Colonic mucosa (tissue), 4 donors: ENCODE measurements around the gene TMEM202. TPM values are rescaled to one million over a fixed set of nuclear protein-coding genes. Genes with fewer than 3 reads are reported as not detected.
"Not testable (repeated sequence)": the region's sequence is repeated elsewhere in the genome, so short reads cannot be mapped to it uniquely, and the experiment has no call there.

Experiments used
- DNase-seq: peaks from one replicate; pipeline ENCODE4 v3.0.0-alpha.2; 2020
- H3K27ac ChIP-seq: fragments of 200-600 bp; one replicate; pipeline ENCODE4 v1.8.0; 2021
- H3K27me3 ChIP-seq: fragments of 200-600 bp; one replicate; pipeline ENCODE4 v1.8.0; 2021
- H3K36me3 ChIP-seq: fragments of 200-600 bp; one replicate; pipeline ENCODE4 v1.8.0; 2021
- H3K4me1 ChIP-seq: fragments of 200-600 bp; one replicate; pipeline ENCODE4 v1.8.0; 2021; ENCODE audit warnings: mild to moderate bottlenecking
- H3K4me3 ChIP-seq: fragments of 200-600 bp; one replicate; pipeline ENCODE4 v1.8.0; 2021
- H3K9ac ChIP-seq, 2 donors: one replicate each; pipeline ENCODE4 v1.7.0; 2013; ENCODE audit warnings: control low read depth in 2 of 2, low read depth in 2 of 2, low read length in 2 of 2
- H3K9me3 ChIP-seq: fragments of 200-600 bp; one replicate; pipeline ENCODE4 v1.8.0; 2021
- intact Hi-C: fragments of 100-400 bp; cut with DNase I; formaldehyde crosslinking; loops from one replicate; pipeline ENCODE4 v1.14.1; 2022
- total RNA-seq, 2 donors: library from RNA; stranded (reverse); fragmentation: NEBNext Ultra II Directional in 1 of 2; extraction: Animal tissue kit (Norgen Biotek cat#: 25700) in 1 of 2; gene quantifications; one replicate each; pipeline ENCODE4 v1.2.1, GENCODE V29; 2021
- TF ChIP-seq, protein P1 (sequence below): fragments of 200-600 bp; IDR thresholded peaks from one replicate; pipeline ENCODE4 v1.8.0; 2022; ENCODE audit warnings: antibody characterized with exemption, mild to moderate bottlenecking
- donor health status: healthy.
- donor health status: DM: no; HTN: no; CAD: no.
- donor health status: DM: no; HTN: no; CAD: no.

The TMEM202 gene
- total RNA-seq, 2 donors from 2014 or later, result not detected

DNA sequence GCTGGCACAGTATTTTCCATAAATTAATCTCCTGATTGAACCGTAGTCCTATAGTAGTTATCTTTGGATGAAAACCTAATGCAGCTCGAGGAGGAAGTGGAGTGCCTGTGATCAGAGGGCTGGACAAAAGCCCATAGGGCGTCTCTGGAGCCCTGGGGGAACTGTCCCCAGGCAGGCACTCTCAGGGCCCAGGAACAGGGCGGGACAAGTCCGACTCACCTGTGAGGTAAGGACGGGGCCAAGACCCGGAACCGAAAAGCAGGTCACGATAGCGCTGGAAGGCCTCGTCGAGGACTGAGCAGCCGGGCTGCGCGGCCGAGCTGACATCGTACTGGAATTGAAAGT lies 22.6 kb upstream of the TMEM202 start:
- intact Hi-C loops, result no loop called here
- TF ChIP-seq, protein P1, sequence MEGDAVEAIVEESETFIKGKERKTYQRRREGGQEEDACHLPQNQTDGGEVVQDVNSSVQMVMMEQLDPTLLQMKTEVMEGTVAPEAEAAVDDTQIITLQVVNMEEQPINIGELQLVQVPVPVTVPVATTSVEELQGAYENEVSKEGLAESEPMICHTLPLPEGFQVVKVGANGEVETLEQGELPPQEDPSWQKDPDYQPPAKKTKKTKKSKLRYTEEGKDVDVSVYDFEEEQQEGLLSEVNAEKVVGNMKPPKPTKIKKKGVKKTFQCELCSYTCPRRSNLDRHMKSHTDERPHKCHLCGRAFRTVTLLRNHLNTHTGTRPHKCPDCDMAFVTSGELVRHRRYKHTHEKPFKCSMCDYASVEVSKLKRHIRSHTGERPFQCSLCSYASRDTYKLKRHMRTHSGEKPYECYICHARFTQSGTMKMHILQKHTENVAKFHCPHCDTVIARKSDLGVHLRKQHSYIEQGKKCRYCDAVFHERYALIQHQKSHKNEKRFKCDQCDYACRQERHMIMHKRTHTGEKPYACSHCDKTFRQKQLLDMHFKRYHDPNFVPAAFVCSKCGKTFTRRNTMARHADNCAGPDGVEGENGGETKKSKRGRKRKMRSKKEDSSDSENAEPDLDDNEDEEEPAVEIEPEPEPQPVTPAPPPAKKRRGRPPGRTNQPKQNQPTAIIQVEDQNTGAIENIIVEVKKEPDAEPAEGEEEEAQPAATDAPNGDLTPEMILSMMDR, result no peak
- no peaks in the 10 kb centered on the region for H3K27me3 ChIP-seq
- peaks cover 7% of the 10 kb centered on the region for H3K4me1 ChIP-seq
- H3K9ac ChIP-seq, result peak overlapping the region; percentile 93 to 97
- peak overlapping the region; percentile 89 for H3K27ac ChIP-seq
- peak; percentile 69 for DNase-seq
- peak overlapping the region; percentile 63 for H3K4me3 ChIP-seq
- no peaks in the 10 kb centered on the region for H3K36me3 ChIP-seq
- H3K9me3 ChIP-seq, result no peaks in the 10 kb centered on the region

DNA sequence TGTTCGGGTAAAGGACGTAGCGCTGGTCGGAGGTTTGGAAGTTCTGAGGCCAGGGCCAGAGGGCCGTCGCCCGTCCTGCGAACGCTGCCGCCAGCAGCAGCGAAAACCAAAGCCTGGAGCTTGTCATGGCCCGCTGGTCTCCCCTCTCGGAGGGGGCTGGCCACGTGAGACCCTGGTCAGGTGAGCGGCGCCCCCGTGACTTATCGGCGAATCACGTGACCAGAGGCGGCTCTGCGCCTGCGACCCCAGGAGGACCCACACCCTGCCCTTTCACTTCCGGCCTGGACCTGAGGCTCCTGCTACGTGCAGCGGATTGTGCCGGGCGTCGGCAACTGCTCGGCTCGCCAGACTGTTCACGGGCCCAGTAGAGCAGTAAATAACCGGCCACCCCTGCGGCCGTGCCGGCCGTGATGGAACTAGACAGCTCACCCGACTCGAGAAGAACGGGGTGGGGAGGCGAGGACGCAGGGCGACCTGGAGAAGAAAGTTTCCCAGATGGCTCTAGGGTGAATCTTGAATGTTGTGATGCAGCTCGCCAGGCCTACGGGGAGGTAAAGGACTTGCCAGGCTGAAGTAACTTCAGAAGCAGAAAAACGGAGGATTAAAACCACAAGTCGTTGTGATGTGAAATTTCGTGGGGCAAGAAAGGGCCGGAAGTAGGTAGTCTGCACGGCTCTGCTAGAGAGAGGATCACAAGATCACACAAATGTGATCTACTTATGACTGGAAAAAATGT lies 22.1 kb upstream of the TMEM202 start, which contains the start of gene HEXA:
Gene HEXA, minus strand, starts transcription at position 169 of the 736 bp plus-strand sequence. Its CDS starts 42 bp downstream, at position 127.
- Histone ChIP-seq H3K9me3 (no peaks in the 10 kb centered on the region), H3K27ac (peak within 1 kb of the TSS; percentile 89), H3K36me3 (no peaks in the 10 kb centered on the region), H3K4me3 (peak within 1 kb of the TSS; percentile 63), H3K9ac (peak within 1 kb of the TSS; percentile 93 to 97), H3K4me1 (peaks cover 7% of the 10 kb centered on the region), H3K27me3 (no peaks in the 10 kb centered on the region)
- DNase-seq, result peak; percentile 96
- intact Hi-C loops, result no loop called here
- TF ChIP-seq, protein P1, result no peak

DNA sequence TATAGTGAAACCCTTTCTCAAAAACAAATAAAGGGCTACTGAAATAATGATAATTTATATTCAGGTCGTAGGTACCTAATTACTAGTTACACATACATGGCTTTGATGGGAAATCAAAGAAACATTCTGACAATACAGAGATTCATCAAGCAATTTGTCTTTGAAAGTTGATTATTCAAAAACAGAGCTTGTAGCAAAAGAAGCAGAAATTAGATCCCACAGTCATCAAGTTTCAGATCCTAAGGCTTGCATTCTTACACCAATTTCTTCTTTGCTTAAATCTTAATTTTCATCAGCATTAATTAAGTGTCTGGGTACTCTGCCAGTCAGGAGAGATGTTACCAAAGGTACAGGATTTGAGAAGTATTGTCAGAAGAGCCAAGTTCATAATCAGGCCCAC lies 20.8 kb upstream of the TMEM202 start:
- Histone ChIP-seq H3K9ac (no peak overlapping the region), H3K4me1 (peaks cover 7% of the 10 kb centered on the region), H3K36me3 (no peaks in the 10 kb centered on the region), H3K27ac (no peak overlapping the region), H3K9me3 (no peaks in the 10 kb centered on the region), H3K4me3 (no peak overlapping the region), H3K27me3 (no peaks in the 10 kb centered on the region)
- TF ChIP-seq, protein P1, result no peak
- intact Hi-C loops, result no loop called here
- DNase-seq, result no peak

DNA sequence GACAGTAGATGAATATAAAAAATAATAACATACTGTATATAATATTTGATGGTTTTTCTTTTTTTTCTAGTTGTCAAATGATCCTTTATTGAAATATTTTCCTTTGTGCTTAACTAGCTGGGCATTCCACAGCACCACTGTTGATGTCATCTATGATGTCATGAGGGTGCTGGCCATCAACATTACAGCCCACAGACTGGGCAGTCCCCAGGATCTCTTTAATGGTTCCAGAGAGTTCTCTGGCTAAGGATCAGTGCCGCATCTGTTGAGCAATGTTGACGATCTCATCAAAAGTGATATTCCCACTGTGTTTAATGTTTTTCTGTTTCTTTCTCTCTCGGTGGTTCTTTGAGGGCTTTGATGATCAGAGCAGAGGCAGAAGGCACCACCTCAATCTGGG lies 19.0 kb upstream of the TMEM202 start:
- H3K27me3 ChIP-seq, intact Hi-C loops: not testable (repeated sequence)

DNA sequence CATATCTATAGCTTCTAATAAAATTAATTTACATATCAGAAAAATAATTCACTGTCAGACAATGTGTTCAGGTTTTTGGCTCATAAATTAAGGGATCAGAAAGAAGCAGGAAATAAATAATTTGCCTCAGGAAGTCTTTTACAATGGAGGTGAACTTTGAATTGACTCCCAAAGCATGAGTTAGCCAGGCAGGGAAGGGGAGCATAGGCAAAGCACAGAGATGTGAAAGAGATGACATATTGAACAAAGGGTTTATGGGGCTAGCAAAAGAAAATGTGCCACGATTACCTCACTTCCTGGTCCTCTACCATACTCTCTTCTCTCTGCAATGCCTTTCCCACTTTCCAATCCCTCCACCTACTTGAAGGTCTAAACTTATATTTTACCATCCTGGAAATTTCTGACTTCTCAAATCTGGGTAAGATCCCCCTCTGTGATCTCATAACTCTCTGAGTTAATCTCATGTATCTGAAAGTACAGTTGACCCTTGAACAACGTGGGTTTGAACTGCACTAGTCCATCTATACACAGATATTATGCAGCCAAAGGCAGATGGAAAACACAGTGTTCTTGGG lies 18.2 kb upstream of the TMEM202 start:
- H3K9me3 ChIP-seq, result no peaks in the 10 kb centered on the region
- no peak overlapping the region for H3K4me3 ChIP-seq
- TF ChIP-seq, protein P1, result no peak
- intact Hi-C loops, result no loop called here
- no peak for DNase-seq
- no peak overlapping the region for H3K27ac ChIP-seq
- H3K9ac ChIP-seq, result no peak overlapping the region
- H3K36me3 ChIP-seq, result no peaks in the 10 kb centered on the region
- H3K27me3 ChIP-seq, result no peaks in the 10 kb centered on the region
- peaks cover 7% of the 10 kb centered on the region for H3K4me1 ChIP-seq

More for the DNA sequence above, 19.0 kb upstream of the TMEM202 start:
- not testable (repeated sequence) for H3K4me3 ChIP-seq, H3K9ac ChIP-seq, H3K27ac ChIP-seq, H3K4me1 ChIP-seq, DNase-seq, H3K9me3 ChIP-seq, H3K36me3 ChIP-seq

DNA sequence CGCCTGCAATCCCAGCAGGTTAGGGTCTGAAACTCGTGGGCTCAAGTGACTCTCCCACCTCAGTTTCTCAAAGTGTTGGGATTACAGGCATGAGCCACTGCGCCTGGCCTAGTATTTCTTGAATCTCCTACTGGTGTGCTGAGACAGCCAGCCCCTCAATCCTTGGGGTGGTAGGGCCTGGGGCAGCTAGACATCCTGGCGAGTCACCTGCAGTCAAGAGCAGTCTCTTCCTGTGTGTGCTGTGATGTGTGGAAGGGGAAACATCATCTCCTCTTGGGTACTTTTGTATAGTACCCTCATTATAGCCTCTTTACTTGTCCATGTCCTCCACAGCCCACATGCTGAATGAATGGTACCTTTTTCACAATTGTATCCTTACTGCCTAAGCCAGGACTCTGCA lies 17.4 kb upstream of the TMEM202 start:
- H3K4me1 ChIP-seq, result peaks cover 7% of the 10 kb centered on the region
- no peak overlapping the region for H3K9ac ChIP-seq
- no peaks in the 10 kb centered on the region for H3K9me3 ChIP-seq
- intact Hi-C loops, result no loop called here
- no peaks in the 10 kb centered on the region for H3K36me3 ChIP-seq
- DNase-seq, result no peak
- H3K4me3 ChIP-seq, result no peak overlapping the region
- TF ChIP-seq, protein P1, result no peak
- H3K27me3 ChIP-seq, result no peaks in the 10 kb centered on the region
- H3K27ac ChIP-seq, result no peak overlapping the region
